ENCODE data around the gene UTP20. TPM values are rescaled to one million over a fixed set of nuclear protein-coding genes. Genes with fewer than 3 reads are reported as not detected.

Gene UTP20
- total RNA-seq, 1 donor from 2014 or later, result 8.0 TPM

GRCh38 chr12:101430456-101430855, 150.6 kb downstream of the UTP20 start:
- H3K27ac ChIP-seq, result no peak overlapping the region
- H3K4me1 ChIP-seq, result no peaks in the 10 kb centered on the region
- no peak for DNase-seq (ENCODE audit: low spot score in 2 of 2)
- no peak overlapping the region for H3K4me3 ChIP-seq
- intact Hi-C loops (cut with DNase I), result no loop called here
- no peaks in the 10 kb centered on the region for H3K36me3 ChIP-seq
- no peak for TF ChIP-seq CTCF (IDR thresholded peaks at IDR 0.05)
- H3K27me3 ChIP-seq, result no peaks in the 10 kb centered on the region
- no peaks in the 10 kb centered on the region for H3K9me3 ChIP-seq

GRCh38 chr12:101436136-101436535, 156.2 kb downstream of the UTP20 start:
- Histone ChIP-seq H3K4me3 (no peak overlapping the region), H3K4me1 (no peaks in the 10 kb centered on the region), H3K27me3 (no peaks in the 10 kb centered on the region), H3K27ac (no peak overlapping the region), H3K9me3 (no peaks in the 10 kb centered on the region), H3K36me3 (no peaks in the 10 kb centered on the region)
- intact Hi-C loops (cut with DNase I), result no loop called here
- no peak for DNase-seq (ENCODE audit: low spot score in 2 of 2)
- TF ChIP-seq CTCF (IDR thresholded peaks at IDR 0.05), result no peak

Other genes with a start within 250 kb of the UTP20 start
- 0.11 TPM for gene SLC5A8, start 69.9 kb upstream of the UTP20 start, total RNA-seq
- gene ARL1, start 127.7 kb downstream of the UTP20 start, total RNA-seq, result 16.0 TPM
- not detected for gene SPIC, start 195.2 kb downstream of the UTP20 start, total RNA-seq